ENCODE results near the gene PYDC1.

PYDC1 gene

GRCh38 chr16:31217136-31217530 lies 198 bp upstream of the PYDC1 start:
- H3K4me2 ChIP-seq (ENCODE audit: low read length), result no peak overlapping the region
- no peak overlapping the region for H3K4me3 ChIP-seq (ENCODE audit: low read length)
- no peak overlapping the region for H3K9ac ChIP-seq (ENCODE audit: low read depth, low read length)
- H3K4me1 ChIP-seq (ENCODE audit: control insufficient read depth, insufficient read depth, low read length), result peaks cover 18% of the 10 kb centered on the region
- no peaks in the 10 kb centered on the region for H3K9me3 ChIP-seq (replicated peaks; ENCODE audit: low read length)
- H3K27me3 ChIP-seq (ENCODE audit: control insufficient read depth, insufficient read depth, low read length), result peaks cover 6% of the 10 kb centered on the region
- peaks cover 5% of the 10 kb centered on the region for H3K36me3 ChIP-seq (ENCODE audit: insufficient read depth, low read length)

- Histone ChIP-seq H3K27me3 (ENCODE audit: control insufficient read depth, insufficient read depth, low read length) (peaks cover 6% of the 10 kb centered on the region), H3K9me3 (replicated peaks; ENCODE audit: low read length) (no peaks in the 10 kb centered on the region), H3K4me1 (ENCODE audit: control insufficient read depth, insufficient read depth, low read length) (peaks cover 18% of the 10 kb centered on the region), H3K36me3 (ENCODE audit: insufficient read depth, low read length) (no peaks in the 10 kb centered on the region), H3K4me2 (ENCODE audit: low read length) (peak overlapping the region; percentile 90), H3K9ac (ENCODE audit: low read depth, low read length) (peak overlapping the region; percentile 89), H3K4me3 (ENCODE audit: low read length) (peak overlapping the region; percentile 78)
Measured at GRCh38 chr16:31215287-31216162, 1.4 kb downstream of the PYDC1 start.

- H3K9me3 ChIP-seq (replicated peaks; ENCODE audit: low read length), result no peaks in the 10 kb centered on the region
- peak overlapping the region; percentile 89 for H3K9ac ChIP-seq (ENCODE audit: low read depth, low read length)
- H3K27me3 ChIP-seq (ENCODE audit: control insufficient read depth, insufficient read depth, low read length), result peaks cover 11% of the 10 kb centered on the region
Measured at GRCh38 chr16:31214708-31215286, 2.1 kb downstream of the PYDC1 start.

GRCh38 chr16:31213877-31214707 lies 2.8 kb downstream of the PYDC1 start, which contains the start of gene TRIM72:
TRIM72 (plus strand) TSS chr16:31214119; CDS start chr16:31214739, 620 bp downstream.
- Histone ChIP-seq H3K4me1 (ENCODE audit: control insufficient read depth, insufficient read depth, low read length) (peaks cover 18% of the 10 kb centered on the region), H3K9me3 (replicated peaks; ENCODE audit: low read length) (no peaks in the 10 kb centered on the region), H3K9ac (ENCODE audit: low read depth, low read length) (peak within 1 kb of the TSS; percentile 89), H3K4me3 (ENCODE audit: low read length) (peak within 1 kb of the TSS; percentile 78), H3K27me3 (ENCODE audit: control insufficient read depth, insufficient read depth, low read length) (peaks cover 11% of the 10 kb centered on the region), H3K36me3 (ENCODE audit: insufficient read depth, low read length) (no peaks in the 10 kb centered on the region), H3K4me2 (ENCODE audit: low read length) (peak within 1 kb of the TSS; percentile 90)

More at GRCh38 chr16:31214708-31215286, 2.1 kb downstream of the PYDC1 start:
- H3K4me1 ChIP-seq (ENCODE audit: control insufficient read depth, insufficient read depth, low read length), result peaks cover 18% of the 10 kb centered on the region
- peak overlapping the region; percentile 78 for H3K4me3 ChIP-seq (ENCODE audit: low read length)
- no peaks in the 10 kb centered on the region for H3K36me3 ChIP-seq (ENCODE audit: insufficient read depth, low read length)
- H3K4me2 ChIP-seq (ENCODE audit: low read length), result peak overlapping the region; percentile 90

GRCh38 chr16:31213342-31213741 lies 3.6 kb downstream of the PYDC1 start:
- H3K4me3 ChIP-seq (ENCODE audit: low read length), result peak overlapping the region; percentile 78
- H3K4me2 ChIP-seq (ENCODE audit: low read length), result peak overlapping the region; percentile 90
- no peaks in the 10 kb centered on the region for H3K36me3 ChIP-seq (ENCODE audit: insufficient read depth, low read length)
- H3K9me3 ChIP-seq (replicated peaks; ENCODE audit: low read length), result no peaks in the 10 kb centered on the region
- H3K4me1 ChIP-seq (ENCODE audit: control insufficient read depth, insufficient read depth, low read length), result peaks cover 18% of the 10 kb centered on the region
- peaks cover 13% of the 10 kb centered on the region for H3K27me3 ChIP-seq (ENCODE audit: control insufficient read depth, insufficient read depth, low read length)
- peak overlapping the region; percentile 89 for H3K9ac ChIP-seq (ENCODE audit: low read depth, low read length)

- H3K4me1 ChIP-seq (ENCODE audit: control insufficient read depth, insufficient read depth, low read length), result peaks cover 6% of the 10 kb centered on the region
- H3K9ac ChIP-seq (ENCODE audit: low read depth, low read length), result no peak overlapping the region
- H3K36me3 ChIP-seq (ENCODE audit: insufficient read depth, low read length), result no peaks in the 10 kb centered on the region
- H3K27me3 ChIP-seq (ENCODE audit: control insufficient read depth, insufficient read depth, low read length), result peaks cover 20% of the 10 kb centered on the region
- H3K4me3 ChIP-seq (ENCODE audit: low read length), result no peak overlapping the region
- H3K9me3 ChIP-seq (replicated peaks; ENCODE audit: low read length), result no peaks in the 10 kb centered on the region
- no peak overlapping the region for H3K4me2 ChIP-seq (ENCODE audit: low read length)
Measured at GRCh38 chr16:31206776-31207175, 10.2 kb downstream of the PYDC1 start.

GRCh38 chr16:31204871-31205666 lies 11.9 kb downstream of the PYDC1 start:
- H3K9ac ChIP-seq (ENCODE audit: low read depth, low read length), result no peak overlapping the region
- peaks cover 17% of the 10 kb centered on the region for H3K27me3 ChIP-seq (ENCODE audit: control insufficient read depth, insufficient read depth, low read length)

GRCh38 chr16:31202414-31203375 lies 14.2 kb downstream of the PYDC1 start, which contains the start of gene PYCARD:
PYCARD (minus strand) TSS chr16:31202760; CDS start chr16:31202690, 70 bp downstream.
- peaks cover 17% of the 10 kb centered on the region for H3K4me1 ChIP-seq (ENCODE audit: control insufficient read depth, insufficient read depth, low read length)
- H3K4me3 ChIP-seq (ENCODE audit: low read length), result peak within 1 kb of the TSS; percentile 88

More at GRCh38 chr16:31204871-31205666, 11.9 kb downstream of the PYDC1 start:
- Histone ChIP-seq H3K36me3 (ENCODE audit: insufficient read depth, low read length) (no peaks in the 10 kb centered on the region), H3K4me2 (ENCODE audit: low read length) (no peak overlapping the region), H3K4me3 (ENCODE audit: low read length) (no peak overlapping the region), H3K9me3 (replicated peaks; ENCODE audit: low read length) (no peaks in the 10 kb centered on the region), H3K4me1 (ENCODE audit: control insufficient read depth, insufficient read depth, low read length) (peaks cover 17% of the 10 kb centered on the region)

GRCh38 chr16:31201582-31202413 lies 15.1 kb downstream of the PYDC1 start:
- peak overlapping the region; percentile 73 for H3K9ac ChIP-seq (ENCODE audit: low read depth, low read length)
- no peaks in the 10 kb centered on the region for H3K9me3 ChIP-seq (replicated peaks; ENCODE audit: low read length)
- H3K36me3 ChIP-seq (ENCODE audit: insufficient read depth, low read length), result peaks cover 15% of the 10 kb centered on the region
- peak overlapping the region; percentile 87 for H3K4me2 ChIP-seq (ENCODE audit: low read length)
- peaks cover under 1% of the 10 kb centered on the region for H3K27me3 ChIP-seq (ENCODE audit: control insufficient read depth, insufficient read depth, low read length)
- H3K4me3 ChIP-seq (ENCODE audit: low read length), result peak overlapping the region; percentile 88
- H3K4me1 ChIP-seq (ENCODE audit: control insufficient read depth, insufficient read depth, low read length), result peaks cover 17% of the 10 kb centered on the region

More at GRCh38 chr16:31202414-31203375, 14.2 kb downstream of the PYDC1 start, which contains the start of gene PYCARD:
- peak within 1 kb of the TSS; percentile 87 for H3K4me2 ChIP-seq (ENCODE audit: low read length)
- peak within 1 kb of the TSS; percentile 73 for H3K9ac ChIP-seq (ENCODE audit: low read depth, low read length)
- H3K27me3 ChIP-seq (ENCODE audit: control insufficient read depth, insufficient read depth, low read length), result peaks cover 9% of the 10 kb centered on the region
- H3K36me3 ChIP-seq (ENCODE audit: insufficient read depth, low read length), result peaks cover 14% of the 10 kb centered on the region
- H3K9me3 ChIP-seq (replicated peaks; ENCODE audit: low read length), result no peaks in the 10 kb centered on the region

All from skeletal muscle satellite cell (primary cell).